ENCODE data around the gene NSUN5.

DNA sequence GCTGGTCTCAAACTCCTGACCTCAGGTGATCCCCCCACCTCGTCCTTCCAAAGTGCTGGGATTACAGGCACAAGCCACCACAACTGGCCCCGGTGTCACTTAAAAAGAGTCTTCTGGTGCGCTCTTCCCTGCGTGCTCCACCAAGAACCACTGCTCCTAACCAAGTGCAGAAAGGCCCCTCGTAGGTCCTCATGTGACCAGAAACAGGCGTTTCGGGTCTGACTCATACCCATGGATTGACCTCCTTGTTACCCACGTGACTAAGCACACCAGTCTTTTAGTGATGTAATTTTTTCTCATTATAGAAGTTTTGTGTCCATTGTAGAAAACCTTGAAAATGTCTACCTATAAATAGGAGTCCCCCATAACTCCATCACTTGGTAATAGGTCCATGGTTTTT lies 33.3 kb upstream of the NSUN5 start:
- TF ChIP-seq, protein P1, sequence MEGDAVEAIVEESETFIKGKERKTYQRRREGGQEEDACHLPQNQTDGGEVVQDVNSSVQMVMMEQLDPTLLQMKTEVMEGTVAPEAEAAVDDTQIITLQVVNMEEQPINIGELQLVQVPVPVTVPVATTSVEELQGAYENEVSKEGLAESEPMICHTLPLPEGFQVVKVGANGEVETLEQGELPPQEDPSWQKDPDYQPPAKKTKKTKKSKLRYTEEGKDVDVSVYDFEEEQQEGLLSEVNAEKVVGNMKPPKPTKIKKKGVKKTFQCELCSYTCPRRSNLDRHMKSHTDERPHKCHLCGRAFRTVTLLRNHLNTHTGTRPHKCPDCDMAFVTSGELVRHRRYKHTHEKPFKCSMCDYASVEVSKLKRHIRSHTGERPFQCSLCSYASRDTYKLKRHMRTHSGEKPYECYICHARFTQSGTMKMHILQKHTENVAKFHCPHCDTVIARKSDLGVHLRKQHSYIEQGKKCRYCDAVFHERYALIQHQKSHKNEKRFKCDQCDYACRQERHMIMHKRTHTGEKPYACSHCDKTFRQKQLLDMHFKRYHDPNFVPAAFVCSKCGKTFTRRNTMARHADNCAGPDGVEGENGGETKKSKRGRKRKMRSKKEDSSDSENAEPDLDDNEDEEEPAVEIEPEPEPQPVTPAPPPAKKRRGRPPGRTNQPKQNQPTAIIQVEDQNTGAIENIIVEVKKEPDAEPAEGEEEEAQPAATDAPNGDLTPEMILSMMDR (IDR thresholded peaks at IDR 0.05) = no peak
- no peak for TF ChIP-seq POLR2A (IDR thresholded peaks at IDR 0.05)
- TF ChIP-seq POLR2AphosphoS5 (IDR thresholded peaks at IDR 0.05) = no peak
